Transverse colon (tissue), 3 donors: ENCODE results near the gene ZNF213.

Experiments
- EP300 ChIP-seq: sonication (generic); formaldehyde crosslinking; IDR thresholded peaks from one replicate; pipeline ENCODE4 v1.6.1; 2017; ENCODE audit warnings: antibody characterized with exemption, low read depth
- POLR2A ChIP-seq: fragments of 450-650 bp; IDR thresholded peaks from one replicate; pipeline ENCODE4 v1.6.1; 2016; ENCODE audit warnings: antibody characterized with exemption, mild to moderate bottlenecking, moderate library complexity
- TF ChIP-seq, protein P1 (sequence below), 5 experiments: fragments of 200-600 bp in 3 of 5; fragments of 450-650 bp in 2 of 5; sonication (generic) in 3 of 5; IDR thresholded peaks; 1 replicate in 2 of 5; 2 replicates in 3 of 5; pipeline ENCODE4 v1.5.1; 2016 to 2017; ENCODE audit warnings: antibody characterized with exemption in 5 of 5, inconsistent platforms in 3 of 5, mild to moderate bottlenecking in 2 of 5, moderate library complexity in 1 of 5

DNA sequence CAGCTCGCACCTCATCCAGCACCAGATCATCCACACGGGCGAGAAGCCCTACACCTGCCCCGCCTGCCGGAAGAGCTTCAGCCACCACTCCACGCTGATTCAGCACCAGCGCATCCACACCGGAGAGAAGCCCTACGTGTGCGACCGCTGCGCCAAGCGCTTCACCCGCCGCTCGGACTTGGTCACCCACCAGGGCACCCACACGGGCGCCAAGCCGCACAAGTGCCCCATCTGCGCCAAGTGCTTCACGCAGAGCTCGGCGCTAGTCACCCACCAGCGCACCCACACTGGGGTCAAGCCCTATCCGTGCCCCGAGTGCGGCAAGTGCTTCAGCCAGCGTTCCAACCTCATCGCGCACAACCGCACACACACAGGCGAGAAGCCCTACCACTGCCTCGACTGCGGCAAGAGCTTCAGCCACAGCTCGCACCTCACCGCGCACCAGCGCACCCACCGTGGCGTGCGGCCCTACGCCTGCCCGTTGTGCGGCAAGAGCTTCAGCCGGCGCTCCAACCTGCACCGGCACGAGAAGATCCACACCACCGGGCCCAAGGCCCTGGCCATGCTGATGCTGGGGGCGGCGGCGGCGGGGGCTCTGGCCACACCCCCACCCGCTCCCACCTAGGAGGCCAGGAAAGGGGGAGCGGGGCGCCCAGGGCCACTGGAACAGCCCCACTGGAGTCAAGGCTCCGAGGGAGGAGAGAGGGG, 15.0 kb upstream of the ZNF213 start:
- TF ChIP-seq, protein P1, sequence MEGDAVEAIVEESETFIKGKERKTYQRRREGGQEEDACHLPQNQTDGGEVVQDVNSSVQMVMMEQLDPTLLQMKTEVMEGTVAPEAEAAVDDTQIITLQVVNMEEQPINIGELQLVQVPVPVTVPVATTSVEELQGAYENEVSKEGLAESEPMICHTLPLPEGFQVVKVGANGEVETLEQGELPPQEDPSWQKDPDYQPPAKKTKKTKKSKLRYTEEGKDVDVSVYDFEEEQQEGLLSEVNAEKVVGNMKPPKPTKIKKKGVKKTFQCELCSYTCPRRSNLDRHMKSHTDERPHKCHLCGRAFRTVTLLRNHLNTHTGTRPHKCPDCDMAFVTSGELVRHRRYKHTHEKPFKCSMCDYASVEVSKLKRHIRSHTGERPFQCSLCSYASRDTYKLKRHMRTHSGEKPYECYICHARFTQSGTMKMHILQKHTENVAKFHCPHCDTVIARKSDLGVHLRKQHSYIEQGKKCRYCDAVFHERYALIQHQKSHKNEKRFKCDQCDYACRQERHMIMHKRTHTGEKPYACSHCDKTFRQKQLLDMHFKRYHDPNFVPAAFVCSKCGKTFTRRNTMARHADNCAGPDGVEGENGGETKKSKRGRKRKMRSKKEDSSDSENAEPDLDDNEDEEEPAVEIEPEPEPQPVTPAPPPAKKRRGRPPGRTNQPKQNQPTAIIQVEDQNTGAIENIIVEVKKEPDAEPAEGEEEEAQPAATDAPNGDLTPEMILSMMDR (IDR thresholded peaks at IDR 0.05): no peak
- TF ChIP-seq EP300 (no peak), POLR2A (no peak)
